Adipose tissue (tissue), 3 donors: ENCODE results near the gene SNX18. TPM values are rescaled to one million over a fixed set of nuclear protein-coding genes. Genes with fewer than 3 reads are reported as not detected.

Source experiments
- polyA plus RNA-seq, 3 donors: library from polyadenylated mRNA; stranded (reverse); fragments of 200-250 nt; gene quantifications; one replicate each; pipeline ENCODE4 v1.2.3, GENCODE V29; 2013
- donor health status: healthy with polysubstance abuse.
- donor health status: Bipolar disorder and iron deficiency.
- donor health status: healthy.

SNX18 gene
- polyA plus RNA-seq, 3 donors, result 4.2 to 15.9 (median 11.2) TPM

Other genes with a start within 250 kb of the SNX18 start
- gene ARL15, start 207.2 kb upstream of the SNX18 start, polyA plus RNA-seq, result 10 to 100 TPM in 2 of 3 donors, 1 to 10 TPM in 1; 5.1 to 29.2 (median 15.2) TPM
- 1 to 10 TPM in 1 of 3 donors, under 1 TPM in 2; 0.17 to 1.3 (median 0.45) TPM for gene HSPB3, start 62.1 kb upstream of the SNX18 start, polyA plus RNA-seq